Stimulated activated naive CD8-positive, alpha-beta T cell treated with anti-CD3 and anti-CD28 coated beads, Interleukin-15, amount 100 ng/mL, for 72 hours (primary cell): ENCODE results near the gene CLEC4G.
"Not testable (repeated sequence)": the region's sequence is repeated elsewhere in the genome, so short reads cannot be mapped to it uniquely, and the experiment has no call there.

Experiments
- ATAC-seq: fragments of 150-1000 bp; cut with Tn5 transposase; 2 replicates; pipeline ENCODE4 v1.10.0; 2021; ENCODE audit warnings: mild to moderate bottlenecking, moderate library complexity
- DNase-seq, 2 donors: peaks; one replicate each; pipeline ENCODE4 v3.0.0; 2021 to 2022
- H3K27ac Mint-ChIP-seq, 2 donors: one replicate each; pipeline ENCODE4 v1.8.0; 2022; ENCODE audit warnings: mild to moderate bottlenecking in 2 of 2, mixed read lengths in 2 of 2, moderate library complexity in 2 of 2
- H3K27me3 Mint-ChIP-seq: one replicate; pipeline ENCODE4 v1.8.0; 2022; ENCODE audit warnings: mixed read lengths
- H3K4me1 Mint-ChIP-seq: one replicate; pipeline ENCODE4 v1.8.0; 2022; ENCODE audit warnings: mild to moderate bottlenecking, mixed read lengths
- H3K4me3 Mint-ChIP-seq, 2 donors: one replicate each; pipeline ENCODE4 v1.8.0; 2022; ENCODE audit warnings: mild to moderate bottlenecking in 2 of 2, mixed read lengths in 2 of 2, moderate library complexity in 1 of 2
- H3K9me3 Mint-ChIP-seq, 2 donors: one replicate each; pipeline ENCODE4 v1.8.0; 2022; ENCODE audit warnings: mixed read lengths in 2 of 2

The CLEC4G gene

DNA sequence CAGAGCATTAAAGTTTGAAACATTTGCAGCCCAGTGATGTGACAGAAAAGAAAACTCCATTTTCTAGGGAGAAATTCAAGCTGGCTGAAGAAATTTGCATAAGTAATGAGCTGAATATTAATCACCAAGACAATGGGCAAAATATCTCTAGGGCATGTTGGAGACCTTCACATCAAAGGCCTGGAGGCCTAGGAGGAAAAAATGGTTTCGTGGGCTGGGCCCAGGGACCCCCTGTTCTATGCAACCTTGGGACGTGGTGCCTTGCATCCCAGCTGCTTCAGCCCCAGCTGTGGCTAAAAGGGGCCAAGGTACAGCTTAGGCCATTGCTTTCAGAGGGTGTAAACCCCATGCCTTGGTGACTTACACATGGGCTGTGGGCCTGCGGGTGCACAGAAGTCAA is 25.4 kb upstream of the CLEC4G start:
- ATAC-seq (no peak), DNase-seq (no peak)
- Mint-ChIP-seq H3K4me3 (no peak overlapping the region), H3K4me1 (peaks cover 16% of the 10 kb centered on the region), H3K27me3 (peaks cover 8% of the 10 kb centered on the region), H3K27ac (no peak overlapping the region), H3K9me3 (peaks cover 49 to 56% of the 10 kb centered on the region in 2 donors)

DNA sequence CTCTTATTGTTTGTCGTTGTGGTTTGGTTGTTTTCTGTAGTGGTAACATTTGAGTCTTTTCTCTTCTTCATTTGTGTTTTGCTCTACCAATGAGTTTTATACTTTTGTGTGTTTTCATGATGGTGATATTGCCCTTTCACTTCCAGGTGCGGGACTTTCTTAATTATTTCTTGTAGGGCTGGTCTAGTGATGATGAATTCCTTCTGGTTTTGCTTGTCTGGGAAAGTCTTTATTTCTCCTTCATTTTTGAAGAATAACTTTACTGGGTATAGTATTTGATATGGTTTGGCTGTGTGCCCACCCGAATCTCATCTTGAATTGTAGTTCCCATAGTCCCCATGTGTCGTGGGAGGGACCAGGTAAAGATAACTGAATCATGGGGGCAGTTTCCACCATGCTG is 24.3 kb upstream of the CLEC4G start:
- ATAC-seq: no peak
- H3K27ac Mint-ChIP-seq: no peak overlapping the region
- H3K9me3 Mint-ChIP-seq: peaks cover 56 to 60% of the 10 kb centered on the region in 2 donors

DNA sequence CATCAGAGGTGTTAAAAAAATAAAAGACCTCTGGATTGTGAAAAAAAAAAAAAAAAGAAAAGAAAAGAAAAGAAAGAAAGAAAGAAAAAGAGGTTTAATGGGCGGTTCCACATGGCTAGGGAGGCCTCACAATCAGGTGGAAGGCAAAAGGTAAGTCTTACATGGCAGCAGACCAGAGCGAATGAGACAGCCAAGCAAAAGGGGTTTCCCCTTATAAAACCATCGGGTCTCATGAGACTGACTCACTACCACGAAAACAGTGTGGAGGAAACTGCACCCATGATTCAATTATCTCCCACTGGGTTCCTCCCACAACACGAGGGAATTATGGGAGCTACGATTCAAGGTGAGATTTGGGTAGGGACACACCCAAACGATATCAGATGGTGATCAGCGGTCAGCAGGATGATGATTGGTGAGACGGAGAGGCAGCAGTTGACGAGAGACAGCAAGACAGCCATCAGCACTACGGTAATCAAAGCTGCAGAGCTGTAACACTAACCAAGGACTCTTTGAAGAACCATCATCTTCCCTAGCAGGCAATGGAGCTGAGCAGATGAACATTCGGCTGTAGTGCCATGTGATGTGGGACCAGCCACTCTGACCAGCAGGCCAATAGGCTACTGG is 19.4 kb upstream of the CLEC4G start:
- peak; percentile 60 to 69 for DNase-seq
- peak; percentile 98 for ATAC-seq
- peak overlapping the region; percentile 54 to 89 for H3K27ac Mint-ChIP-seq
- H3K4me3 Mint-ChIP-seq: peak overlapping the region in 1 of 2 donors; percentile 39
- peaks cover 33% of the 10 kb centered on the region for H3K4me1 Mint-ChIP-seq
- H3K27me3 Mint-ChIP-seq: peaks cover 20% of the 10 kb centered on the region
- peaks cover 49 to 51% of the 10 kb centered on the region in 2 donors for H3K9me3 Mint-ChIP-seq

More for the DNA sequence above, 24.3 kb upstream of the CLEC4G start:
- Mint-ChIP-seq H3K4me1 (peaks cover 20% of the 10 kb centered on the region), H3K27me3 (peaks cover 8% of the 10 kb centered on the region), H3K4me3 (no peak overlapping the region)
- no peak for DNase-seq

DNA sequence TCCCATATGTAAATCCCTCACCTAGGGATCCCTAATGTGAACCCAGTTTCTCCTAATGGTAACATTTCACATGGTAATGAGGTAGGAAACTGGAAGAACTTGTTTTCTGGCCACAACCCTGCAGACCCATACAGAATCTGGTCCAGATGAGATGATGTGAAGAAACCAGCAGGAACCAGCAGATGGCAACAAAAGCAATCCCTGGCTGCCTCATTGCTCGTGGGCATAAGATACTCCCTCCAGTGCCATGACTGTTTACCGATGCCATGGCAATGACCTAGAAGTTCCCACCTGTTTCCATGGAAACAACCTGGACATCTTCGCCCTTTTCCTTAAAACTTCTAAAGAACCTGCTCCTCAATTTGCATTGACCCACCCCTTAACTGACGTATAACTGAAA is 16.8 kb upstream of the CLEC4G start:
- peaks cover 33% of the 10 kb centered on the region for H3K4me1 Mint-ChIP-seq

DNA sequence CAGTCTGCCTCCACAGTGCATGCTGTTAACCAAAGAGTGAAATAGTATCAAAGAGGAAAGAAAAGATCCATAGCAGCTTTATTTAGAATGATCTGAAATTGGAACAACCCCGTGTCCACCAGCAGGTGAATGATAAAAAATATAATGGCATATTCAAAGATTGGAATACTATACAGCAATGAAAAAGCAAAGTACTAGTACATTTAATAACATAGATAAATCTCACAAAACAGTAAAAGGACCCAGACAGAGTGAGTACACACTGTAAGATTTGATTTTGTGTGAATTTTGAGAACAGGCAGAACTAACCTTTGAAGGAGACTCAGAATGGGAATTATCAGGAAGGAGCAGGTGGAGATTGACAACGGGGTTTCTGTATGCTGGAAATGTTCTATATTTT is 16.3 kb upstream of the CLEC4G start:
- peaks cover 33% of the 10 kb centered on the region for H3K27me3 Mint-ChIP-seq
- DNase-seq (no peak), ATAC-seq (no peak)
- H3K4me3 Mint-ChIP-seq: no peak overlapping the region
- peak overlapping the region in 1 of 2 donors; percentile 24 for H3K27ac Mint-ChIP-seq
- peaks cover 28% of the 10 kb centered on the region in 2 donors for H3K9me3 Mint-ChIP-seq
- peaks cover 34% of the 10 kb centered on the region for H3K4me1 Mint-ChIP-seq

More for the DNA sequence above, 16.8 kb upstream of the CLEC4G start:
- no peak overlapping the region for H3K27ac Mint-ChIP-seq
- peaks cover 28% of the 10 kb centered on the region in 2 donors for H3K9me3 Mint-ChIP-seq
- ATAC-seq: no peak
- no peak for DNase-seq
- peaks cover 33% of the 10 kb centered on the region for H3K27me3 Mint-ChIP-seq
- no peak overlapping the region for H3K4me3 Mint-ChIP-seq

DNA sequence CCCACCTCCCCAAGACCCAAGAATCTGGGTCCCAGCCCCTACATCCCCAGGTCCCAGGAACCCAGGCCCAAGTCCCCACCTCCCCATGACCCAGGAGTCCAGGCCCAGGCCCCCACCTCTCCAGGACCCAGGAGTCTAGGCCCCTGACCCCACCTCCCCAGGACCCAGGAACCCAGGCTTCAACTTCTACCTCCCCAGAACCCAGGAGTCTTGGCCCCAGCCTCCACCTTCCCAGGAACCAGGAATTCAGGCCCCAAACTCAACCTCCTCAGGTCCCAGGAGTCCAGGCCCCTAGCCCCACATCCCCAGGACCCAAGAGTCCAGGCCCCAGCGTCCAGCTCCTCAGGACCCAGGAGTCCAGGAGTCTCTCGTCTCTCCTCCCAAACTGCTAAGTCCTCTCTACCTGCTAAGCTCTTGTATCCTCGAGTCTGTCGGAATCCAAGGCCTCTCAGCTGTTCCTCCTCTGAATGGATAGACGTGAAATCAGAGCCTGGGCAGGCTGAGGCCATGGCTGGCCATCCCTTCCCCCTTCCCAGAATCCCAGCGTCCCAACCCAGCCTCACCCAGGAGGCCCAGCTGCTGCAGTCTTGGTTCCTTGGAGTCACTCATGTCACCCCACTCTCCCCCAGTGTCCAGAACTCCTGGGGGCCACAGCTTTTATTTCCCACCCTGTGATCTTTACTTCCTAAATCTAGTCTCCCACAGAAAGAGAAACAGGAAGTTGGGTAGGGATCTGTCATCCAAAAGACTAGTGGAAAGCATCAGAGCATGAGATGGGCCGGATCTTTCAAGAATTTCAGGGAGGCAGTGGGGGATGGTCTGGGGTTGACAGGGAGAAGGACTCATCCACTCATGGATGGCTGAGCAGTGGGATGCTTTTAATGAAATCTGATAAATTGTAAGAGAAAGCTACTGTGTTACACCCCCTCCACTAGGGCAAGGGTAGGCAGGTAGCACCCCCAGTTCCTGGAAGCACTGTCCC is 15.3 kb upstream of the CLEC4G start, which contains the start of gene CD209:
Gene CD209 (minus strand): TSS at position 632 of the 982 bp plus-strand sequence. CDS start 23 bp downstream, at position 609.
- no peak within 1 kb of the TSS for H3K4me3 Mint-ChIP-seq
- peaks cover 33% of the 10 kb centered on the region for H3K27me3 Mint-ChIP-seq
- ATAC-seq: no peak
- H3K9me3 Mint-ChIP-seq: peaks cover 26 to 28% of the 10 kb centered on the region in 2 donors
- H3K27ac Mint-ChIP-seq: peak within 1 kb of the TSS in 1 of 2 donors; percentile 79
- no peak for DNase-seq
- H3K4me1 Mint-ChIP-seq: peaks cover 33% of the 10 kb centered on the region

DNA sequence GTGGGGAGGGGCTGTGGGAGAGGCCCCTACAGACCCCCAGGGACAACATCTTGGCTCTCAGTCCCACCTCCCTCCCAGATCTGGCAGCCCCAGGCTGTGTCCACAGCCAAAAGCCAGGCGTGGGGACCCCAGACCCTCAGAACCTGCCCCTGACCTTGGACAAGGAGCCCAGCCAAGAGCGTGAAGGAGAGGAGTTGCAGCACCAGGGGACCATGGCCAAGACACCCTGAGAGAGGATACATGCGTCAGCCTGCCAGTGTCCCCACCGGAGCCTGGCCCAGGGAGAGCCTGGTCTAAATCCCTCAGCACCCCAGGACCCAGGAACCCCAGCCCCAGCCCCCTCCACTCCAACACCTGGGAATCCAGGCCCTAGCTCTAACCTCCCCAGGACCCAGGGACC is 14.4 kb upstream of the CLEC4G start:
- Mint-ChIP-seq H3K9me3 (peaks cover 20 to 24% of the 10 kb centered on the region in 2 donors), H3K27ac (peak overlapping the region in 1 of 2 donors; percentile 13), H3K27me3 (peaks cover 40% of the 10 kb centered on the region), H3K4me1 (peaks cover 30% of the 10 kb centered on the region)
- H3K4me3 Mint-ChIP-seq, ATAC-seq, DNase-seq: not testable (repeated sequence)

DNA sequence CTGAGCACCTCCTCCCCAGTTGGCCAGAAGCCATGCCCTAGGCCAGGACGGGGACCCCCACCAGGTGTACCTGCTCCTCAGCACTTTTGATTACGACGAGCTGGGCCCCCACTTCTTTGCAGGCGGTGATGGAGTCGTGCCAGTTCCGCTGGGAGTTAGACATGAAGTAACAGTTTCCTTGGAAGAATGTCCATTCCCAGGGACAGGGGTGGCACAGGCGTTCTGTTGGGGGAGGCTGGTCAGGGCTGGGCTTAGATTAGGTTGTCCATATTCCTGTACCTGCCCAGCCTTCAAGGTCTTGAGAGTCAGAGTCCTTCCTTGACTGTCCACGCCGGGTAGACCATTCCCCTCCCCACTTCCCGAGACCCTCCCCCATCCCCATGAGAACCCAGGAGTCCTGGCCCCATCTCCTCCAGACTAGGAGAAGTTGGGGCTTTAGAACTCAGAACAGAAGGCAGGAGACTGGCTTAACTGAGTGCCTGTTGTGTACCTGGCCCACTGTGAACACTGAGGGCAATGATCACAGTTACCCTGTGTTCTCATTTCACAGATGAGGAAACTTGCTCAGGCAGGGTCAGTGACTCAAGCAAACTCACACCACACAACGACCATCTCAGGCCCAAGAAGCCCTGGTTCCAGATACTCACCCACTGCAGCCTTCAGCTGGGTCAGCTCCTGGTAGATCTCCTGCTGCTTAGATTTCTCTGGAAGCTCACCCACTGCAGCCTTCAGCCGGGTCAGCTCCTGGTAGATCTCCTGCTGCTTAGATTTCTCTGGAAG is 13.2 kb upstream of the CLEC4G start:
- Mint-ChIP-seq H3K27ac (no peak overlapping the region), H3K9me3 (peaks cover 8 to 12% of the 10 kb centered on the region in 2 donors), H3K4me3 (no peak overlapping the region), H3K4me1 (peaks cover 23% of the 10 kb centered on the region), H3K27me3 (peaks cover 53% of the 10 kb centered on the region)
- ATAC-seq: no peak
- DNase-seq: no peak

DNA sequence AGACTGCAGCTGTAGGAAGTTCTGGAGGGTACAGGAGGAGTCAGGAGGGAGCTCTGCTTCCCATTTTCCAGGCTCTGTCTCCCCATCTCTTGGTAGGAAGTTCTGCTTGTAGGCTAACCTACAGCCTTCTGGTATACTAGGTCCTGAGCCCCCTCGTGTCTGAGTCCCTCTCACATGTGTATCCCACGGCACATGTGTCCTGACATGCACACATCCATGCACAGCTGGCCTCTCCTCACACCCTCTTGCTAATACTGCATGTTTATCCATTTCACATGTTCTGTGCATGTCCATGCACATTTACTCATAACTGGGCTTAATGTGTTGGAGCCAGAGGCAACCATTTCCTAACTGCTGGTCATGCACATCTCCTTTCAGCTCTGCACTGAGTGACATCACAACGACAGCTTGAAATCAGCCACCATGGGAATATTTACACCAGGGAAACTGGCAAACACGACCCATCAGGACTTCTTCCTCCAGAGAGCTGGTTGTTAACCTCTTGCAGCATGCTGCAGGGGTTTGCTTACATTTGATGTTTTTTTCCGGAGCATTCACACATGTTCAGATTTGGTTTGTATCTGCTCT is 12.4 kb upstream of the CLEC4G start:
- DNase-seq: no peak
- H3K9me3 Mint-ChIP-seq: peaks cover 7 to 10% of the 10 kb centered on the region in 2 donors
- H3K27ac Mint-ChIP-seq: no peak overlapping the region
- ATAC-seq: no peak
- H3K27me3 Mint-ChIP-seq: peaks cover 54% of the 10 kb centered on the region
- no peak overlapping the region for H3K4me3 Mint-ChIP-seq
- H3K4me1 Mint-ChIP-seq: peaks cover 22% of the 10 kb centered on the region

DNA sequence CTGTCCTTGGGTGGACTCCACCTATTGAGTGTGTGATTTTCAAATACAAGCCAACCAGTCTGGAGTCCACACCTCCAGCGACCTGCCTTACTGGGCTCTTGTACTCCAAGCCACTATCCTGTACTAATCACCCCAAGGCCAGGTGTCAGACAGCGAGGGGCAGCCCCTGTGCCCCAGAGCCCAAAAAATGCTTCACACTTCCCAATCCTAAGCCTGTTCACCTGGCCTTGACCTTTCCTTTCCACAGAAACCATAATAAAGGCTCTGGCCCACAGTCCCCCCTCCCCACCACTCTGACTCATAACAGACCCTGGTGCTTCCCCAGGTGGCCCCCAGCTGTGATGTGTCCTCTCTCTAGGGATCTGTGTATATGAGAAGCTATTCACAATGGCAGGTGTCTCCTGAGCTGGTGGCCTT is 11.5 kb upstream of the CLEC4G start:
- H3K4me3 Mint-ChIP-seq: no peak overlapping the region
- peaks cover 22% of the 10 kb centered on the region for H3K4me1 Mint-ChIP-seq
- H3K27me3 Mint-ChIP-seq: peaks cover 54% of the 10 kb centered on the region
- peak in 1 of 2 donors; percentile 48 for DNase-seq
- ATAC-seq: peak; percentile 92
- H3K9me3 Mint-ChIP-seq: peaks cover 7 to 8% of the 10 kb centered on the region in 2 donors
- H3K27ac Mint-ChIP-seq: no peak overlapping the region

DNA sequence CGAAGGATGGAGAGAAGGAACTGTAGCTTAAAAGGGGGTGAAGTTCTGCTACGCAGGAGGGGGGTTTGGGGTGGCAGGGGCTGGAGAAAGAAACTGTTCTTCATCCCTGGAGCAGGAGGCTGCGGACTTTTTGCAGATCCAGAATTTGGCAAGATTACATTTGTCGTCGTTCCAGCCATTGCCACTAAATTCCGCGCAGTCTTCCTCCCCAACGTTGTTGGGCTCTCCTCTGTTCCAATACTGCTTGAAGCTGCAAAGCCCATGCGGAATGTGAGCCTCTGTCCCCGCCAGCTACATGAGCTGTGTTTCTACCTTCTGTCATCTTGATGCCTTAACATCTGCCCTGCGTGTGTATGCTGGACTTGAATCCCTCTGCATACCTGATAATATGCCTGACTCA is 11.1 kb upstream of the CLEC4G start:
- Mint-ChIP-seq H3K27ac (no peak overlapping the region), H3K9me3 (peaks cover 3 to 4% of the 10 kb centered on the region in 2 donors), H3K4me1 (peaks cover 24% of the 10 kb centered on the region), H3K4me3 (no peak overlapping the region), H3K27me3 (peaks cover 51% of the 10 kb centered on the region)
- ATAC-seq: no peak
- no peak for DNase-seq

DNA sequence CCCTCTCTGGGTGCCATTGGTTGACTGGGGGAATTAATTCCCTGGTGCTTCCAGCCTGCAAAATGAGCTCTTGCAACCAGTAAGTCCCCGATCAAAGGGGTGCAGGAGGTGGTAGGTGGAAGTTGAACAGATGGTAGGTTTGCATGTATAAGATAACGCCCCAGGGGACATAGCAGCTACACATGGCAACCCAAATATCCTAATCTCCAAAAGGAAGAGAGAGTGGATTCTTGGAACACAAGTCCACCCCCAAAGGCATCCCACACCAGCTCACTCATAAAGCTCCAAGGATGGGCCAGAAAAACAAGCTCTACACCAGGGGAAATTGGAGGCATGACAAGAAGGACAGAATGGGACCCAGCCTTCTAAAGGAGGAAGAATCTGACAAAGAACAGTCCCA is 10.7 kb upstream of the CLEC4G start:
- ATAC-seq: no peak
- Mint-ChIP-seq H3K4me3 (no peak overlapping the region), H3K27ac (peak overlapping the region in 1 of 2 donors; percentile 38), H3K27me3 (peaks cover 47% of the 10 kb centered on the region), H3K4me1 (peaks cover 28% of the 10 kb centered on the region), H3K9me3 (no peaks in the 10 kb centered on the region)
- DNase-seq: no peak

DNA sequence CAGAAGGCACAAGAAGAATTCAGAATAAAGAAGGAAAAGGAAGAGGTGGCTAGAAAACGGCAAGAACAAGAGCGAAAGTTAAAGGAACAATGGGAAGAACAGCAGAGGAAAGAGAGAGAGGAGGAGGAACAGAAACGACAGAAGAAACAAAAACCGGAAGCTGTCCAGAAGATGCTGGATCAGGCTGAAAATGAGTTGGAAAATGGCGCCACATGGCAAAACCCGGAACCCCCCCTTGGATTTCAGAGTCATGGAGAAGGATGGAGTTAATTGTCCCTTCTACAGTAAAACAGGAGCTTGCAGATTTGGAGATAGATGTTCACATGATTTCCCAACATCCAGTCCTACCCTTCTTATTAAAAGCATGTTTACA is 8.8 kb upstream of the CLEC4G start:
- H3K27me3 Mint-ChIP-seq: peaks cover 39% of the 10 kb centered on the region
- peaks cover 31% of the 10 kb centered on the region for H3K4me1 Mint-ChIP-seq
- H3K9me3 Mint-ChIP-seq: no peaks in the 10 kb centered on the region
- no peak for ATAC-seq
- no peak for DNase-seq
- no peak overlapping the region for H3K27ac Mint-ChIP-seq
- H3K4me3 Mint-ChIP-seq: no peak overlapping the region

DNA sequence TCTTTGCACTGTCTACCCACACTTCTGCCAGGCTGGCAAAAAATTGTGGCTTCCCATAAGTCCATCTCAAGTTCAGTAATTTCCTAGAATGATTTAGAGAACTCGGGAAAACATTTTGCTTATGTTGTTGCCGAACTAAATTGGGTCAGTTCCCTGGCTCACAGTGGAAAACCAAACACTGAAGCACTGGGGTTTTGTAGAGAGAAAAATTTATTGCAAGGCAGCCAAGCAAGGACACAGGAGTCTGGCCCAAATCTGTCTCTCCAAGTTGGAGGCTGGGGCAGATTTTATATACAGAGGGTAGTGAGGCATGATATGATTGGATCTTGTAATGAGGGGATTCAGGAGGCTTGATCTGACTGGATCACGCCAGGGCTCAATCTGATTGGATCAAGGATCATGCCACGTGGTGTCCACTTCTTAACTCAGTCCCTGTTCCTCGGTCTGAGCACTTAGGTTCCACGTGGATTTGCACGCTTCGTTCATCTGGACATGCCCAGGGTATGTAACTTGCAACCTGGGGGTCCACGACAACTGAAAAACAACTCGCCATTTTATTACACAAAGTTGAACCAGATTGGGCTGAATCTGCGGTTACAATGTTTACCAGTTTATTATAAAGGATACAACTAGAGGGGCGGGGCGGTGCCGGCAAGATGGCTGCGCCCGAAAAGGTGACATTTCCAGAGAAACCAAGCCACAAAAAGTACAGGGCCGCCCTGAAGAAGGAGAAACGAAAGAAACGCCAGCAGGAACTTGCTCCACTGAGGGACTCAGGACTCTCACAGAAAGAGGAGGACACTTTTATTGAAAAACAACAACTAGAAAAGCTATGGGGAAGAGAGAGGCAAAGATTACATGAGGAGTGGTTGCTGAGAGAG is 8.1 kb upstream of the CLEC4G start:
- peaks cover 45% of the 10 kb centered on the region for H3K27me3 Mint-ChIP-seq

More for the DNA sequence above, 8.1 kb upstream of the CLEC4G start:
- DNase-seq (no peak), ATAC-seq (no peak)
- H3K27ac Mint-ChIP-seq: no peak overlapping the region
- H3K9me3 Mint-ChIP-seq: no peaks in the 10 kb centered on the region
- peaks cover 31% of the 10 kb centered on the region for H3K4me1 Mint-ChIP-seq
- H3K4me3 Mint-ChIP-seq: no peak overlapping the region
